Endothelial cell of hepatic sinusoid (primary cell): ENCODE results near the gene DDX56.

Experiments
- in situ Hi-C: cut with HindIII; loops from 2 replicates; pipeline ENCODE4 v1.10.0; 2017; ENCODE audit warnings: low sequenced_read_pairs

DDX56 gene

DNA sequence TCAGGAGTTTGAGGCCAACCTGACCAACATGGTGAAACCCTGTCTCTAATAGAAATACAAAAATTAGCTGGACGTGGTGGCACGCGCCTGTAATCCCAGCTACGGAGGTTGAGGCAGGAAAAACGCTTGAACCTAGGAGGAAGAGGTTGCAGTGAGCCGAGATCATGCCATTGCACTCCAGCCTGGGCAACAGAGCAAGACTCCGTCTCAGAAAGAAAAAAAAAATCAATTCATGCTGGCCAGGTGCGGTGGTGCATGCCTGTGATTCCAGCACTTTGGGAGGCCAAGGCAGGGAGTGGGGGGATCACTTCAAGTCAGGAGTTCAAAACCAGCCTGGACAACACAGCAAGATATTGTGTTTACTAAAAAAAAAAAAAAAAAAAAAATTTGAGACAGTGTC lies 23.5 kb upstream of the DDX56 start:
- in situ Hi-C loops: loop anchor here (25.0 kb wide), 1 partner anchor 215 kb away; no protein-coding TSS in a partner anchor

DNA sequence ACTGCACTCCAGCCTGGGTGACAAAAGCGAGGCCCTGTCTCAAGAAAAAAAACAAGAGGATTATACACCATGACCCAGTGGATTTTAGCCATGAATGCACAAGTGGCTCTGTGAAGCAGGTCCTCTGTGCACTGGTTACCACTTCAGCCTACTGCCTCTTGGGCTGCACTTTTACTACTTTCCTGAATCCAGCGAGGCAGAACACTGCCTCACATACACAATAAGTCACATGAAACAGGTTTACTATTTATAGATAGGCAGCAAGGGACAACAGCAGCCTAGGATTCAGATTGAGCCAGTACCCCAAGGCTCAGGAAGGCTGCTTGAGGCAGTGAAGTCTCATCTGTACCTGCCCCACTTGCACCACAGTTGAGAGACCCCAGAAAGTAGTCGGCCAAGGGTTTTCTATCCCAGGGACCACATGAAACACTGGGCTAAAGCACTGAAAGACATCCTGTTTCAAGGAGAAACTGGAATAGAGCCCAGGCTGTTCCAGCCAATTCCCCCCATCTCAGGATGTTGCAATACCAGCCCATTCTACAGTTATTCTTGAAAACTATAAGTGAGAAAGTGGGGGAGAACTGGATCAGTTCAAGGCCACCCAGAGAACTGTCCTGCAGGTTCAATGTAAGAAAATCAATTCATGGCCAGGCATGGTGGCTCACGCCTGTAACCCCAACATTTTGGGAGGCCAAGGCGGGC lies 22.4 kb upstream of the DDX56 start:
- in situ Hi-C loops: loop anchor here (25.0 kb wide), 1 partner anchor 216 kb away; no protein-coding TSS in a partner anchor

DNA sequence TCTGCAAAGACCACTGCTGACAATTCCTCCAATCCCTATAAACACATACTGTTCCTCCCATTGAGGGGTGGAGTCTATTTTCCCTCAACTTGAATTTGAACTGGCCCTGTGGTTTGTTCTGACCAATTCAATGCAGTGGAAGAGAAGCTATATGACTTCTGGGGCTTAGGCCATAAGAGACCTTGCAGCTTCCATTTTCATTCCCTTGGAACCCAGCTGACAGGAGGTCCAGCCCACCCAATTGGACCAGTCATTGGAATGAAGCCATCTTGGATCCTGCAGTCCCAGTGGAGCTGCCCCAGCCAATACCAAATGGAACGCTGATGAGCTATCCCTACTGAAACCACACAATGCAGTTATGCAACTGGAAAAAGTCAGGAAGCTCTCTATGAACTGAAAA lies 17.2 kb upstream of the DDX56 start:
- in situ Hi-C loops: loop anchor here (25.0 kb wide), 1 partner anchor 221 kb away; no protein-coding TSS in a partner anchor

DNA sequence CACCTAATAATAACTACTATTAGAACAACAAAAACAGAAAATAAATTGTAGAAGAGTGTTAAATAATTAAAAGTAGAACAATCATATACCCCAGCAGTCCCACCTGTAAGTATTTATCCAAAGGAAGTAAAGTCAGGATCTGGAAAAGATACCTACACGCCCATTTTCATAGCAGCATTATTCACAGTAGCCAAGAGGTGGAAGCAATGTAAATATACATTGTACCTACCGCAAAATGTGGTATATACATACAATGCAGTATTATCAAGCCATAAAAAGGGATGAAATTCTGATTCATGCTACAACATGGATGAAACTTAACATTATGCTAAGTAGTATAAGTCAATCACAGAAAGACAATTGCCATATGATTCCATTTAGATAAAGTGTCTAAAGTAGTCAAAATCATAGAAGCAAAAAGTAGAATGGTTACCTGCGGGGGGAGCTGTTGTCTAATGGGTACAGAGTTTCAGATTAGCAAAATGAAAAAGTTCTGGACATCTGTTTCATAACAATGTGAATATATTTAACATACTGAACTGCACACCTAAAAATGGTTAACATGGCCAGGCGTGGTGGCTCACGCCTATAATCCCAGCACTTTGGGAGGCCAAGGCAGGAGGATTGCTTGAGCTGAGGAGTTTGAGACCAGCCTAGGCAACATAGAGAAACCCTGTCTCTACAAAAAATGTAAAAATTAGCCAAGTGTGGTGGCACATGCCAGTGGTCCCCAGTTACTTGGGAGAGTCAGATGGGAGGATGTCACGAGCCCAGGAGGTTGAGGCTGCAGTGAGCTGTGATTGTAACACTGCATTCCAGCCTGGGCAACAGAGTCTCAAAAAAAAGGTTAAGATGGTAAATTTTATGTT lies 14.4 kb upstream of the DDX56 start:
- in situ Hi-C loops: loop anchor here (25.0 kb wide), 1 partner anchor 224 kb away; no protein-coding TSS in a partner anchor

DNA sequence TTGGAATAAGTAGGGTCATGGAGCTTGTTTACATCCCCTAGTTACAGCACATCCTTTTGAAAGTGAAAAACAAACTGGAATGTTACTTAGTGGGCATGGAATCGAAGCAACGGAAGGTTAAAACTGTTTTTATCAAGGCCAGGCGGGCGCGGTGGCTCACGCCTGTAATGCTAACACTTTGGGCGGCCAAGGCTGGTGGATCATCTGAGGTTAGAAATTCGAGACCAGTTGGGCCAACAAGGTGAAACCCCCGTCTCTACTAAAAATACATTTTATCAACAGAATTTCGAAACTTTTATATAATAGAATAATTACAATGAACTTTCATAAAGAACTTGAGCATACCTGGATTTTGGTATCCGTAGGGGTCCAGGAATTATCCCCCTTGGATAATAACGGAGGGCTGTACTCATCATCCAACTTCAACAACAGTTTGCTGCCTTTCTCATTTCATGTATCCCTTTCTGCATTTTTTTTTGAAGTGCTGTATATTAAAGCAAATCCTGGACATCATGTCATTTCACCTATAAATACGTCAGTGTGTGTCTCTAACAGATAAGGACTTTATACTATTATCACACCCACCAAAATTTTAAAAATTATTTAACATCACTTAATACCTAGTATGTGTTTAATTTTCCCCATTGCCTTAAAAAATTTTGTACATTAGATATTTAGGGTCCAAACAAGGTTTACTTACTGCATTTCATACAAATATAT lies 9.6 kb upstream of the DDX56 start:
- in situ Hi-C loops: loop anchor here (25.0 kb wide), 1 partner anchor 229 kb away; no protein-coding TSS in a partner anchor

DNA sequence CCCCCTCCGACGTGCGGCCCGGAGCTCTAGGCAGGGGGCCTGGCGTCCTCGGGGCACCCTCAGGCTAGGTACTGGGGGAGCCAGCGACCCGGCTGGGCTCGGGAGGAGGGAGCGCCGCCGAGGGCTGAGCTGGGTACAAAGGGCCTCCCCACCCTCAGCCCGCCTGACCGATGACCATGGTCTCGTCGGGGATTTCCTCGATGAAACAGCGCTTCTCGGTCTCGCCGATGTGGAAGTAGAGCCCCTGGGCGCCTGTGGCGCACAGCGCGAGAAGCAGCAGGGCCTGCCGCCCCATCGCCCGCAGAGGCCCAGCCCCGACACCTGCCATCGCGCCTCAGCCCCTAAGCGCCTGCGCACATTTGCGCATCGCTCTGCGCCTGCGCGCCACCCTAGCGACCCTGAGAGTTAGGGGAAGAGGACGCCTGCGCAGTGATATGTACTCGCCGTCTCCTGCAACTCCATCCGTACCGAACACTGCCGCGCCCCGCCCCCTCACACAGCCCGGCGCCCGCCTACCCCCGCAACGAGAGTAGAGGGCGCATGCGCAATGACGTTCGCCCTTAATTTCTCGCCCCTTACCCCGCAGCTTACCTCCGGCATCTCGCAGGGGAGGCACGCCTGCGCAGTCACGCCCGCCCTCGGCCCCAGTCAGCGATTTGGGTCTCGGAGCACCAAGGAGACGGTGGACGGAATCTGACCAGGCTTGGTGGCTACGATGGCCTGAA lies 8.3 kb upstream of the DDX56 start, which contains the start of gene TMED4:
Gene TMED4 (minus strand): TSS at position 353 of the 725 bp plus-strand sequence. CDS start 25 bp downstream, at position 328.
- in situ Hi-C loops: loop anchor here (25.0 kb wide), 1 partner anchor 230 kb away; no protein-coding TSS in a partner anchor

DNA sequence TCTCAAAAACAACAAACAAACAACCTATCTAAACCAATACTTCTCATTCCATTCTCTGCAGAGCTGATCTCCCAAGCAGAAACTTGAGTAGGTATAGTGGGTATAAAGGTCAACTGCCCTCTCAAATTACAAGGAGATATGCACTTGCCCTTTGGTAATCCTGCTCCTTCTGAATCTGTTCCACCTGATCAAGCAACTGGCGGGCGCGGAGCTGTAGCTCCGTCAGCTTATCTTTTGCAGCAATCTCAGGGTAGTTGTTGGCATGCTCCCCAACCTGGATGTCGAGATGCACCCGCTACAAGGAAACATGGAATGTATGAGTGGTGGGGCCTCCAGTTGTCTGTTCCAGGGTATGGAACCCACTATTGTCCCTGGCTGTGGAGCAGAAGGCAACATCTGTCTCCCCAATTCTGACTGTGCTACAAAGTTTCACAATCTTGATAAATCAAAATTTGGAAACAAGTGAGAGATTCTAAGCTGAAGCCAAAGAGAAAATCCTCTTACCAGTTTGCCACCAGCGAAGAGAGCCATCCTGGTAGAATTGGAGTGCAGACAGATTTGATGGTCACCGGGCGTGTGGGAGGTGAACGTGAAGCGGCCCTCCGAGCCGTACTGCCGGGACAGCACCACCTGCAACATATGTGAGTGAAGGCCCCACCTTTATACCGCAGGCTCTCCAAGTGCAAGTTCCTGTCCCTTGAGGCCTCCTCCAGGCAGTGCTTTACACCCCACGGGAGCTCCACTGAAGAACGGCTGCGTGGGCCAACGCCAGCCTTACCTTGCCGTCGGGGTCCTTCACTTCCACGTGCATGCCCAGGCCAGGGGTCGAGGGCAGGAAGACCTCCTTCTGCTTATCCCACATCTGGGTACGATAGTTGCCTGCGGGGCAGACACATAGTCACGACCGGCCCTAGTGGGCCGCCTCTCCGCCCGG lies 7.5 kb upstream of the DDX56 start:
- in situ Hi-C loops: loop anchor here (25.0 kb wide), 1 partner anchor 231 kb away; no protein-coding TSS in a partner anchor

DNA sequence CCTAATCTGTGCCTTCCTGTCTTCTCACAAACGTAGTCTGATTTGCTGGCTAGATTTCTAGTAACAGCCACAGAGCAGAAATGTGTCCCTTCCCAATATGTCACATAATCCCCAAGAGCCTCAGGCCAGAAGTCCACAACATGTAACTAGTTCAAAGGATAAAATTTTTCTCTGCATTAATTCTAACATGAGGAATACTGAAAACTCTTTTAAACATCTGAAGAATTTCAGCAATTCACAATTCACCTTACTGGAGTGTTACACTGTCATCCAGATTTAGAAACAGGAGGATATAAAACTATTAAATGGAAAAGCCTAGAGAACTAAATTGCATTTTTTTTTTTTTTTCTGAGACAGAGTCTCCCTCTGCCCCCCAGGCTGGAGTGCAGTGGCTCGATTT lies 2.5 kb upstream of the DDX56 start:
- in situ Hi-C loops: loop anchor here (25.0 kb wide), 1 partner anchor 236 kb away; no protein-coding TSS in a partner anchor

DNA sequence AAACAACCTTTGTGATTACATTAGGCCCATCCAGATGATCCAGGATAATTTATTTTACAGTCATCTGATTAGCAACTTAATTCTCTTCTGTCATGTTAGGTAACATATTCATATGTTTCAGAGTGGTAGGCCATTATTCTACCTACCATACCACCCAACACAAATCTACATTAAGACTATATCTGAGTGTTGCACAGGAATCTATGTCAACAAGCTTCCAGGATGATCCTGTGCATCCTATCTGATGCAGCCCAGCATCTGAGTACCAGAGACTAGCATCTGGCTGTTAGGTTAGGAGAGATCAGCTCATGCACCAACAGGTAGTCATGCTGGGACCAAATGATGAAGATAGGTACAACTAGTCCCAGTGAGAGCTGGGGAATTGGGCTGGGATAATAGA lies 1.3 kb upstream of the DDX56 start:
- in situ Hi-C loops: loop anchor here (25.0 kb wide), 1 partner anchor 237 kb away; no protein-coding TSS in a partner anchor

DNA sequence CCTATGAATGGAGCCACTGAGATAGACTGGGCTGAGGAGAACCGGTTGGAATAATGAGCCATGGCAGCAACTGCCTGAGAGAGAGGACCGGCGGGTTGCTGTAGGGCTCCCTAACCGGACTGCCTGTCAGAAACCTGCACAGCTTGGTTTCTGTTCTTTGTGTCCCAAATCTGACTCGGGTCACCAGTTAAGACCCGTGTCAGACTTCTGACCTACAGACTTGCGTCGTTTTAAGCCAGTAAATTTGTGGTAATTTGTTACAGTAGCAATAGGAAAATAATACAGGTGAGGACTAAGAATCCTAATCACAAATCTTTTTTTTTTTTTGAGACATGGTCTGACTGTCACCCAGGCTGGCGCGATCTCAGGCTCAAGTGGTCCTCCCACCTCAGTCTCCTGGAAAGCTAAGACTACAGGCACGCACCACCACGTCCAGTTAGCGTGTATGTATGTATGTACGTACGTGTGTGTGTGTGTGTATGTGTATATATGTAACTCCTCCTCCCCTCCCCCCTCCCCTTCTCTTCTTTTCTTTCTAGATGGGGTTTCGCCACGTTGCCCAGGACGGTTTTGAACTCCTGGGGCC lies 672 bp upstream of the DDX56 start:
- in situ Hi-C loops: loop anchor here (25.0 kb wide), 1 partner anchor 362 kb away; the partner anchor contains the start of gene YKT6

DNA sequence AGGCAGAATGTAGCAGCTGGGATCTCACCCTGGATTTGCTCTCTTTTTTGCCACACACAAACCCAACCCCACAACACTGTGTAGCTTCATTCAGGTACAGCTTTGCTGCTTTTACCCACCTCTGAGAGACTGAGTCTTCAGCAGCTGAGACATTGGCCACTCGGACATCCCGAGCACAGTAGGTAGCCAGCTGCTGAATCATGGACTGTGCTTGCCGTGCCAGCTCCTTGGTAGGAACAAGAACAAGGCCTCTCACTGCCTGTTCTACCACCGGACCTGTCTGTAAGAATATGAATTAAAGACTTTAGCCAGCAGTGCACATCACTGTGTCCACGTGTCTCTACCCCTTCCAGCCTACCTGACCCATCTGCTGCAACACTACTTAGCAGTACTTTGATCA lies 937 bp downstream of the DDX56 start:
- in situ Hi-C loops: loop anchor here (25.0 kb wide), 1 partner anchor 360 kb away; the partner anchor contains the start of gene YKT6

DNA sequence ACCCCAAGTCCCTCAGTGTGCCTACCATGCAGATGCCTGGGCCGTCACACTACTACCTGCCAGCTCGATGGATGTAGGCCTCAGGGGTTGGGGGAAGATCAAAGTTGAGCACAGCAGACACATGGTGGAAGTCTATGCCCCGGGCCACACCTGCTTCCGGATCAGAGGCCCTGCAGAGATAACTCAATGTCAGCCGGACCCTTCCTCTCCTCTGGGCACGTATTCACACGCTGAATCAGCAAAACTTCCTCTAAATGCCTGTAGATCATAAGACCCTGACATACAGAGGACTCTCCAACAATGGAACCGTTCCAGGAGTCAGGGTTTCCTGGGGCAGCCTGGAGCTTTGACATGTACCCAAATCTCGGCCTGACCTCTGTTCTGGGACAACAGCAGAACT lies 3.7 kb downstream of the DDX56 start:
- in situ Hi-C loops: loop anchor here (25.0 kb wide), 1 partner anchor 358 kb away; the partner anchor contains the start of gene YKT6

DNA sequence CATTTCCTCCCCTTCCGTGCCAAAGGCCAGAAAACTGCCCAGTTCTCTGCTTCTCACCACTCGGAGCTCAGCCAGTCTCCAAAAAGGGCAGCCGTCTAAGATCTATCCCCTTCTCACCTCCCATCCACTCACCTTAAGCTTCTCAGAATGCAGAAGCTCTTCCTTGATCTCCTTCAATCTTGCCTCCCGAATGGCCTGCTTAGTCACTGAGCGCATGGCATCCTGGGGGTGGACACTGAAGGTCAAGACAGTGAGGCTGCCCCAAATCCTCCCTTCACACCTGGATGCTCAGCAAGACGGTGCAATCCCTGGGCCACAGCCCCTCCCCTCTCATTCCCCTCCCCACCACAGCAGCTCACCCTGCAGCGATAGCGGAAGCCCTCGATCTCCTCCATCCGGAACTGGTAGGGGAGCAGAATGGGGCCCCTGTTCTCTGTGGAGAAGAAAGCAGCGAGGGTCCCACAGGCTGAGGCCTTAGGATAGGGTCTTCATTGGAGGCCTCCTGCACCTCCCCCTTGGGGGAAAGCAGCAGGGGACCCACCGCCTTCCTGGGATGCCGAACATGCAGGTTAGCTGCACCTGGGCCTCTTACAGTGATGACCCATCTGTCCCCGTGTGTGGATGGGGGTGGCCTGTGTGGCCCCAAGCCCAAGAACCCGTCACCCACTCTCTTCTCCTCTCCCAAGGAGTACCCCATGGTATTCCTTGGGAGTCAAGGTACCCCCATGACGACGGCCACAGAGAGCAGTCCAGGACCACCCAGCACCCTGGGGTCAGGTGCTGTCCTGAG lies 4.7 kb downstream of the DDX56 start:
- in situ Hi-C loops: loop anchor here (25.0 kb wide), 1 partner anchor 357 kb away; the partner anchor contains the start of gene YKT6

DNA sequence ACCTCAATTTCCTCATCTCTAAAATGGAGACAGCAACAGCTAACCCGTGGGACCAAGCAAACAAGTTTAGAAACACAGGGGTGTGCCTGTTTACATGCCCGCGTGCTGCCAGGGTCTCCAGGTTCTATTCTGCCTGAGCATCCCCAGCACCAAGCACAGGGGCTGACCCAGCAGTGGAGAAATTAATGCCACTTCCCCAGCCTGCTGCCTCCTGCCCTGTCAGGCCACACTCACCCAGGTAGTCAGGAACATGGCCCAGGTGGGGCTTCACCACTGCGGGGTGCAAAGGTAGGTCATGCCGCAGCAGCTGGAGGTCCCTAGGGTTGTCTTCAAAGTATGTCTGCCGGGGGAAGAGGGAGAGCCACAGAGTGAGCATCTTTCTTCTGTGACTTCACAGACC lies 5.8 kb downstream of the DDX56 start:
- in situ Hi-C loops: loop anchor here (25.0 kb wide), 1 partner anchor 356 kb away; the partner anchor contains the start of gene YKT6

DNA sequence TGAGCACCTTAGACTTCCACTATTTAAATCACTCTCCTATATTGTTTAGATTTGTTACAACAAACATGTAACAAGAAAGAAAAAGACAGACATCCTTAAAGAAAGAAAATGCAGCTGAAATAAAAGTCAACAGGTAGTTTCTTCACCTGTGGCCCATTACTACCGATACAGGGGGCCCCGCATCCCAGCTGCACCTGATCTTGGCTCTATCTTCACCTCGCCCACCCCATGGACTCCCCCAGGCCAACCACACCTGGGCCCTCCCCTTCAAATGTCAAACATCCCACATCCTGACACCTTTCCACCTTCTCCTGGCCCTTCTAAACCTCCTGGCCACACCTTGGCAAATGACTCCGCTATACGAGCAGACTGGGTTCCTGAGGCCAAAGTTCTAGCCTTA lies 7.0 kb downstream of the DDX56 start:
- in situ Hi-C loops: loop anchor here (25.0 kb wide), 1 partner anchor 354 kb away; the partner anchor contains the start of gene YKT6

DNA sequence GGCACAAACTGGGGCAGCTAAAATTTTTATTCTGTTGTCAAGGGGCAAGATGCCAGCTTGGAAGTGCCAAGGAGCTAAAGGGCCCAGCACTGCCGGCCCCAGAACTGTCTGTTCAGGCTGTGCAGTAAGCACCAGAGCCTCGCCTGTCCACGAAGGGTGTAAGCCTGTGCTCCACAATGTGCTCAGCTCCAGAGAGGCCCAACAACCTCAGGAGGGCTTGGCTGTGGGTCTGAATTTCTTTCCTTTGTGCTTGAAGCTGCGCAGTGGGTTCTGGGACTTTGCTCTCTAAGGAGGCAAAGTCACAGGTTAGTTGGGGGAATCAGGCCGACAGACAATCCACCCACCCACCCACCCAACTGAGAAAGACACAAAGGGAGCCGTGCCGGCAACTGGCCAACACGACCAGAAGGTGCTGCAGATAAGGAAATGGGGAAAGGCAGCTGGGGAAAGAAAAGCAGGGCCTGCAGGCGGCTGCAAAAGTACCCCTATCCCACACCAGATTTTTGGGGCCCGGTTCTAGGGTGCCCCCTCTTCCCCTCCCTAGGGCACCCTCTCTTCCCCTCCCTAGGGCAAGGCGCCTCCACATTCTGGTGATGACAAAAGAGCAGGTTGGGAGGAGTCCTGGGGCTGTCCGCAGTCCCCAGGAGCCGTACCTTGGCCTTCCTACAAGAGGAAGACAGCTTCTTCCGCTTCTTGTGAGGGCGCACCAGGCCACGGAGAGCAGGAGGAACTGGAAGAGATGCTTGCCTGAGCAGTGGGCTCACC lies 7.7 kb downstream of the DDX56 start:
- in situ Hi-C loops: loop anchor here (25.0 kb wide), 1 partner anchor 354 kb away; the partner anchor contains the start of gene YKT6
